GM19372 (cell line): Measurements from ENCODE around the gene STAB2.
"Not testable (repeated sequence)": the region's sequence is repeated elsewhere in the genome, so short reads cannot be mapped to it uniquely, and the experiment has no call there.

Experiments
- ATAC-seq: cut with Tn5 transposase; IDR thresholded peaks from one replicate; pipeline ENCODE4 v1.9.1; 2021; ENCODE audit warnings: mild to moderate bottlenecking, low read depth, moderate library complexity; ENCODE audit not compliant: unreplicated experiment

Gene STAB2

DNA sequence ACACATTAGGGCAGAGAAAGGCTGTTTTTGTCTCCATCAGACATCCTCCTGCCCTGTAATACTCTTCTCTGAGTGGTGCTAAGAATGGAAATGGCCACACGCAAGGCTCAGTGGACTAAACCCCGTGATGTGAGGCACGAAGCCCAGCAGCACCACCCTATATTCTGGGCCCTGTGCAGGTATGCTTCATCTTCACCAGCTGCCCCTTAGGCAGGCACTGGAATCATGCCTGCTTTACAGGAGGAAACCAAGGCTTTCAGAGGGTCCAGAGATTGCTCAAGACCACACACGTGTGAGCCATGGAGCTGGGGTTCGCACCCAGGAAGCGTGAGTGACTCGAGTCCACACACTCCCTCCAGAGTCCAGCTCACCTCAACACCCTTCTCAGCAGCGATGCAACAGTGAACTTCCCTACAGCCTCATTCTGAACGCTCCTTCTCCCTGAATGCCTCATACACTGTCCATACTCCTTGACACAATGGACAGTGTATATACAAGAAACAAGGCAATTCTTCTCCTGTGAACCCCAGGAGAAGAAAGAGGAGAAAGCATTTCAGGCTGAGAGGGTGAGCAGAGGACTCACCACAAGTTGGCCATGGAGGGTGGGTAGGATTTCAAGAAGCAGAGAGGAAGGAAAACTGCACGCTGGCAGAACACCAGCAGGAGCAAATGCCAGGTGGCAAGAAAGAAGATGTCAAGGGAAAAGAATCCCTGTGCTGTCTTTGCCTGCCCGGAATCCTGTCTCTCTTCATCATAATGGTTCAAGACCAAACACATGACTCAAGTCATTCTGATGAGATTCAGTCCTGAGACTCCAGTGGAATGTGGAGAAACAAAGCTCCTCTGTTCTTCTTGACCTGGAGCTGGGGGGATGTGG, 214.9 kb downstream of the STAB2 start:
- no peak for ATAC-seq

DNA sequence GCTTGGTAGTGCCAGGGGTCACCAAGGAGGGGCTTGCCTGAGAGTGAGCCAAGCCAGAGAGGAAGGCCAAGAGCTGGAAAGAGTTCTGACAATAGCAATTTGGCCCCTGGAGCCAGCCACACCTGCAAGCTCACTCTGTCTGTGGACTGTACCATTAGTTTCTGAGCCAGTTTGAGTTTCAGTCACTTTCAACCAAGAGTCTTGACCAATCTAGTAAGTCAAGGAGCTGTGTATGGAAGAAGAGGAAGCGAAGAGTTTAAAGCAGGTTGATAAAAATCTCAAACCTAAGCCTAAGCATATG, 215.5 kb downstream of the STAB2 start:
- ATAC-seq, result no peak

DNA sequence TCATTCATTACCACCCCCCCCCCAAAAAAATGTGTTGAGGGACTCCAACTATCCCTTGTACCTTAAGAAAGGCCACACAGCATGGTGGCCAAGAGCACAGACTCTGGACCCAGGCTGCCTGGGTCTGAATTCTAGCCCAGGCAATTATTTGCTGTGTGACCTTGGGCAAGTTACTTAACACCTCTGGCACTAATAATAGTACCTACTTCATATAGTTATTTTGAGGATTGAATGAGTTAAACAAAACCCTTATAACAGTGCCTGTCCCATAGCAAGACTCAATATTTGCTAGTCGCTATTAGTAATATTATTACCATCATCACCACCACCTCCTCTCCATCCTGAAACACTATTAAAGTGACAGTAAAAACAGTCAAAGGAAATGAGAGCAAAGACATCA, 216.8 kb downstream of the STAB2 start:
- no peak for ATAC-seq

GRCh38 chr12:103805655-103806360, 218.7 kb downstream of the STAB2 start:
- ATAC-seq, result no peak

GRCh38 chr12:103806803-103807202, 219.7 kb downstream of the STAB2 start:
- ATAC-seq, result no peak

DNA sequence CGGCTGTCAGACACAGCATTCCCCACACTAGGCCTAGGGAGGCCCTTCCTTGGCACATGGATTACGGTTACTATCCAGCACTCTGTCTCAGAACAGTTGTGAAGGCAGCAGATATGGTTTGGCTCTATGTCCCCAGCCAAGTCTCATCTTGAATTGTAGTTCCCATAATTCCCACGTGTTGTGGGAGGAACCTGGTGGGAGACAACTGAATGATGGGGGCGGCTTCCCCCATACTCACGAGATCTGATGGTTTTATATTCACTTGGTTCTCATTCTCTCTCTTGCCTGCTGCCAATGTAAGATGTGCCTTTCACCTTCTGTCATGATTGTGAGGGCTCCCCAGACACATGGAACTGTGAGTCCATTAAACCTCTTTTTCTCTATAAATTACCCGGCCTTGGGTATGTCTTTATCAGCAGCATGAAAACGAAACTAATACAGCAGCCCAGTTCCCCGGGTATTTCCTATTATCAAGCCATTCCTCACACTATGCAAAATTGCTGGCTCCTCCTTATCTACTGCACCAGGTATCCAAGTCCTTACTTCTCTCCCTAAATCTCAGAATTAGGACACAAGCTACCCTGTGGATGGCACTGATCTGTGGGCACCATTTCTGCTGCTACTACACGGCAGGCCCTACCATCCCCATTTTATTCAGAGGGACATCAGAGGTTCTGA, 220.6 kb downstream of the STAB2 start:
- no peak for ATAC-seq

- no peak for ATAC-seq
These were observed 221.3 kb downstream of the STAB2 start for GRCh38 chr12:103808239-103808880.

- no peak for ATAC-seq
These were observed 222.1 kb downstream of the STAB2 start for GRCh38 chr12:103809154-103809553.

DNA sequence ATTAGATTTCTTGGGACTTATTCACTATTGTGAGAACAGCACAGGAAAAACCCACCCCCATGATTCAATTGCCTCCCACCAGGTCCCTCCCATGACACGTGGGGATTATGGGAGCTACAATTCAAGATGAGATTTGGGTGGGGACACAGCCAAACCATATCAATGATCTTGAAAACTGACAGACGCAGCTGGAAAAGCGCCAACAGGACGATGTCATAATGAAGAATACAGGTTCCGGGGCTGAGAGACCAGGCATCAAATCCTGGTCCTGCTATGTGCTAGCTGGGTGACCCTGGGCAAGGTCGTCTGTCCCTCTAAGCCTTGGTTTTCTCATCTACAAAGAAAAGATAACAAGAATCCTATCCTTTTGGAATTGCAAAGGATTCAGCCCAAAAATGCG, 222.6 kb downstream of the STAB2 start:
- ATAC-seq, result not testable (repeated sequence)

DNA sequence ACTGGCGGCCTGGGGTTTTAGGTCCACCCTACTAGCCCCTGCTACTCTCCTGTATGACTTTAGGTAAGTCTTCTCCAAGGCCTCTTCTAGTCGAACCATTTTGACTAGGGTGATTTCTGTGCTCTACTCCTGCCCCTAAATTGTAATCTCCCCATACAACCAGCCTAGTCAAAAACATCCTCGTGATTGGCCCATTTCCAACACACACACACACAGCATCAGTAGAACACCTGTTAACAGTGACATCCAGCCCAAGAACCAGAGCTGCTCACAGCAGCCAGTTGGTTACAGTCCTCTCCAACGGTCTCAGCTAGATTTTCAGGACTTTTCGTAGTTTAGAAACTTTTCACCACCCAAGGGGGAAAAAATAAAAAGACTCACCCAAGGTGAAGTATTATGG, 223.0 kb downstream of the STAB2 start:
- no peak for ATAC-seq

- ATAC-seq, result no peak
These were observed 224.7 kb downstream of the STAB2 start for GRCh38 chr12:103811791-103812190.

- ATAC-seq, result no peak
These were observed 225.7 kb downstream of the STAB2 start for GRCh38 chr12:103812789-103813188.

- ATAC-seq, result no peak
These were observed 226.4 kb downstream of the STAB2 start for GRCh38 chr12:103813426-103813825.

DNA sequence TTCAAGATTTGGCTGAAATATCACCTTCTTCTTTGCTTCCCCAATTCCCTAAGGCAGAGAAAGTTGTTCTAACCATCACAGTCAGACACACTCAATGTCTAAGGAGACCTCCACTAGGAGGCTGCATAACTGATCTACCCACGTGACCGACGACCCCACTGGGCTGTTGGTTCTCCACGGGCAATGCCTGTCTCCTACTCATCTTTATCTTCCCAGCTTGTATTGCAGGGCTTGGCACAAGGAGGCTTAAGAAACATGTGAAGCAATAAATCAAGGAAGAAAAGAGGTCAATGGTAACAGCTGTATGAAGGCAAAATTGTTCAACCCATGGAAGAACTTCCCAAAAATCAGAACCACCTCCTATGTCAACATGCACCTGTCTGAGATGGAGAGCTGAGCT, 226.9 kb downstream of the STAB2 start:
- ATAC-seq, result no peak

DNA sequence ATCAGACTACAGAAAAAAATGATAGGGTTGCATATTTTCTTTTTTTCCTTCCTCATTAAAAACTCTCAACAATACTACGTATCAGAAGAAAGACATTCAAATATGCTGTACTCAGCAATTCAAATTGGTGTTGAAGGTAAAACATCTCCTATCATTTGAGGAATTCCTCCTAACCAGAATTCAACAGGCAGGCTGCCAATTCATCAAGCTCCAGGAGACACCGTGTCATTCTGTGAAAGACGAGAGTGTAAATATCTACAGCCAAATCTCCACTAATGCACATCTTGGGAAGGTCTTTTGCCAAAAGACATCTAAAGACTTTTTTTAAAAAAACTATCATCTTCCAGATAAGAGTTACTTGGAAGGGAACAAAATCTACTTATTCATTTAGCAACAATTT, 227.4 kb downstream of the STAB2 start:
- no peak for ATAC-seq
